ENCODE data around the gene B3GAT2. TPM values are rescaled to one million over a fixed set of nuclear protein-coding genes. Genes with fewer than 3 reads are reported as not detected.
A peak's percentile ranks its signal among the peaks of the same experiment; 100 is the strongest.

B3GAT2 gene
- total RNA-seq, 4 donors from 2014 or later, result not detected

DNA sequence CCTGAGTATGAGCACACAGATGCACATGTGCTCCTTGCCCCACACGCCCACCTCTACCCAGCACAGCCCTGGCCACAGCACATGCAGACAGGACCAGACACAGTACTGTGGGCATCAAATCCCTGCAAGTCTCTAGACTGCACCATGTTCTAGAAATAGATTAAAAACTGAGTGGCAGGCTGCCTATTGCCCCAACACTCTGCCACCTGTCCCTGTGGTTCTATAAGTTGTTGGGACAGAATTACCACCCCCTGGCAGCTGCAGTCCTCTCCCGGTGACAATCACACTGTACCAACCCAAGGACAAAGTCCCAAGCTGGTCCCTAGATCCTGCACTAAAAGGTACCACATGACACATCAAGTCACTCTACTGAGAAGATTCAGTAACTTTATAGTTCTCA lies 70.2 kb downstream of the B3GAT2 start:
- Histone ChIP-seq H3K4me3 (replicated peaks in 1 of 3) (no peak overlapping the region), H3K27ac (no peak overlapping the region), H3K27me3 (no peaks in the 10 kb centered on the region), H3K36me3 (no peaks in the 10 kb centered on the region), H3K4me1 (peaks cover 0 to 4% of the 10 kb centered on the region in 2 donors), H3K9me3 (no peaks in the 10 kb centered on the region)
- no peak for DNase-seq
- TF ChIP-seq POLR2A (IDR thresholded peaks at IDR 0.05), result no peak
- TF ChIP-seq, protein P1, sequence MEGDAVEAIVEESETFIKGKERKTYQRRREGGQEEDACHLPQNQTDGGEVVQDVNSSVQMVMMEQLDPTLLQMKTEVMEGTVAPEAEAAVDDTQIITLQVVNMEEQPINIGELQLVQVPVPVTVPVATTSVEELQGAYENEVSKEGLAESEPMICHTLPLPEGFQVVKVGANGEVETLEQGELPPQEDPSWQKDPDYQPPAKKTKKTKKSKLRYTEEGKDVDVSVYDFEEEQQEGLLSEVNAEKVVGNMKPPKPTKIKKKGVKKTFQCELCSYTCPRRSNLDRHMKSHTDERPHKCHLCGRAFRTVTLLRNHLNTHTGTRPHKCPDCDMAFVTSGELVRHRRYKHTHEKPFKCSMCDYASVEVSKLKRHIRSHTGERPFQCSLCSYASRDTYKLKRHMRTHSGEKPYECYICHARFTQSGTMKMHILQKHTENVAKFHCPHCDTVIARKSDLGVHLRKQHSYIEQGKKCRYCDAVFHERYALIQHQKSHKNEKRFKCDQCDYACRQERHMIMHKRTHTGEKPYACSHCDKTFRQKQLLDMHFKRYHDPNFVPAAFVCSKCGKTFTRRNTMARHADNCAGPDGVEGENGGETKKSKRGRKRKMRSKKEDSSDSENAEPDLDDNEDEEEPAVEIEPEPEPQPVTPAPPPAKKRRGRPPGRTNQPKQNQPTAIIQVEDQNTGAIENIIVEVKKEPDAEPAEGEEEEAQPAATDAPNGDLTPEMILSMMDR (IDR thresholded peaks at IDR 0.05), result no peak
- WGBS, 2 donors, result 93 to 100% methylated on average over 2 of the region's 2 CpGs
- intact Hi-C loops (cut with DNase I), result no loop called here

DNA sequence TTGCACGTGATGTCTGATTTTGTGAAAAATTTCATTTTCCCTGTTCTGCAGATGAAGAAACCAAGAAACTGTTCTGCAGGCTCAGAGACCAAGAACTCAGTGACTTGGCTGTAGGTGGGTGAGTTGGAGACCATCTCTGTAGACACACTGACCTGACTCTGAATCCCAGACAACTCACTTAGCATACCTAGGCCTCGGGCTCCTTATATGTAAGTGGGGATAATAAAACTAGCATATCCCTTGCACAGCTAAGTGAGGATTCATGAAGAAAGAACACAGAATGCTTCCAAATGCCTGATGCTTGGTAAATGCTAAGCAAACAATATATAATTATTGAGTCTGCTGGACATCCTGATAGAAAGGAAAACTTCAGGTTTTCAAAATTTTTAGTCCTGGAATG lies 70.8 kb downstream of the B3GAT2 start:
- Histone ChIP-seq H3K36me3 (no peaks in the 10 kb centered on the region), H3K4me1 (peaks cover 0 to 4% of the 10 kb centered on the region in 2 donors), H3K27me3 (no peaks in the 10 kb centered on the region), H3K27ac (no peak overlapping the region), H3K9me3 (no peaks in the 10 kb centered on the region), H3K4me3 (replicated peaks in 1 of 3) (no peak overlapping the region)
- intact Hi-C loops (cut with DNase I), result no loop called here
- WGBS, 2 donors, result 90 to 94% methylated on average over 2 of the region's 2 CpGs
- DNase-seq, result no peak
- TF ChIP-seq, protein P1 (IDR thresholded peaks at IDR 0.05), result no peak
- TF ChIP-seq POLR2A (IDR thresholded peaks at IDR 0.05), result no peak

DNA sequence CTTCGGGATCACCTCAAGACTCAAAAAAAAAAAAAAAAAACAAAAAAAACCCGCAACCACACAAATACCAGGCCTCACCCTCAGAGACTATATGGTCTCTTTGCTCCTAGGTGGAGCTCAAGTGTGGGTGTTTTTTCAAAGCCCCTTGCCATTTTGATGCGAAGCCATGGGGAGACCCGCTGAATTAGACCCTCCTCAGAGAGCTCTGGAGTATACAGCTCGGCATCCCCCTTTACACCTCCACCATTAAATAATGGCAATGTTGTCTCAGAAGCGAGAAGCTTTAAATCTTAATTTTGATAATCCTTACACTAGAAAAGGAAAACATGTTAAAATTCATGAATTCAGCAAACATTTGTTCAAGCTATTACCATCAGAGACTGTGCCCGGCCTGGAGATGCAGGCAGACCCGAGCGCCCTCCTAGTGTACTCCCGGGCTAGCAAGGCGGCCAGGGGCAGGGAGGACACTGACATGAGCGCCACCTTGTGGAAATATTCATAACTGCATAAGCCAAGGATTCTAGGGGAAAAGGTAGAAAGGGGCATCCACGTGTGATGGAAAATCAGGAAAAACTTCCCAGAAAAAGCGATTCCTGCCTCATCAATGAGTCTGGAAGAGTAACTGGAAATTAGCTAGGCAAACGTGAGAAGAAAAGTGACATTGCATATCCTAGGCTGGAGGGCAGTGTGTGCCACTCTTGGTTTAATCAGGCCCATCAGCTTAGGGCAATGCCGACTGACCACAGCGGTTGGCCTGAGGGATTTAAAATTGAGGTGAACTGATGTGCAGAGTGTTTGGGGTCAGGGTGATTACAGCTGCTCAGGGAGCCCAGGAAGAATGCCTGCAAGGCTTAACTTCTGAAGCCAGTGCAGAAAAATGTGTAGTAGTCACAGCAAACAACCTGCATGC lies 72.5 kb downstream of the B3GAT2 start:
- Histone ChIP-seq H3K36me3 (no peaks in the 10 kb centered on the region), H3K27ac (no peak overlapping the region), H3K27me3 (no peaks in the 10 kb centered on the region), H3K9me3 (no peaks in the 10 kb centered on the region), H3K4me3 (replicated peaks in 1 of 3) (no peak overlapping the region), H3K4me1 (peaks cover 0 to 4% of the 10 kb centered on the region in 2 donors)
- no peak for TF ChIP-seq POLR2A (IDR thresholded peaks at IDR 0.05)
- TF ChIP-seq, protein P1 (IDR thresholded peaks at IDR 0.05), result peak; percentile 68 to 96 (median 90)
- intact Hi-C loops (cut with DNase I), result no loop called here
- DNase-seq, result peak; percentile 54 to 59
- WGBS, 2 donors, result 37 to 39% methylated on average over 17 of the region's 17 CpGs

DNA sequence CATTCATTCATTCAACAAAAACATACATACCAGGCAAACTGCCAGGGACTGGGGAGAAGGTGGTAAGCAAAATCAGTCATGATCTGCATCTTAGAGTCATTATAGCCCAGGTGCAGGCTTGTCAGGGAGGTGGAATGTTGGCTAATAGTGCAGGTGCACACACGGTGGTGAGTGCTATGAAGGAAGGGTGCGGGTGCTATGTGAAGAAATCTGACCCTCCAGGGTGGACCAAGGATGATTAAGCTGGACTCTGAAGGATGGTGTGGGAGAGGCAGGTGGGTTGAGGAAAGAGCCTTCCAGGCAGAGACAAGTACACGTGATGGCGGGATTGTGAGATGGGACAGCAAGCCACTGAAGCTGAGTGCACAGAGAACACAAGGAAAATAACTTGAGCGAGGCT lies 77.4 kb downstream of the B3GAT2 start:
- WGBS, 2 donors, result 75 to 76% methylated on average over 5 of the region's 5 CpGs

More for the DNA sequence above, 77.4 kb downstream of the B3GAT2 start:
- no peak overlapping the region for H3K4me3 ChIP-seq (replicated peaks in 1 of 3)
- intact Hi-C loops (cut with DNase I), result no loop called here
- H3K4me1 ChIP-seq, result no peaks in the 10 kb centered on the region
- H3K27me3 ChIP-seq, result no peaks in the 10 kb centered on the region
- H3K36me3 ChIP-seq, result no peaks in the 10 kb centered on the region
- no peak for DNase-seq
- no peaks in the 10 kb centered on the region for H3K9me3 ChIP-seq
- TF ChIP-seq, protein P1 (IDR thresholded peaks at IDR 0.05), result no peak
- TF ChIP-seq POLR2A (IDR thresholded peaks at IDR 0.05), result no peak
- H3K27ac ChIP-seq, result no peak overlapping the region
